Coronary artery (tissue), 2 donors: ENCODE data around the gene TBX5.

Source experiments
- DNase-seq: peaks from one replicate; pipeline ENCODE4 v3.0.0-alpha.2; 2017; ENCODE audit warnings: low spot score
- H3K27ac ChIP-seq, 2 donors: fragments of 200-600 bp; sonication (generic); one replicate each; pipeline ENCODE4 v1.5.1; 2016 to 2019
- H3K4me3 ChIP-seq: fragments of 200-600 bp; sonication (generic); 2 replicates; pipeline ENCODE4 v1.5.1; 2016; ENCODE audit warnings: mild to moderate bottlenecking, moderate library complexity
- TF ChIP-seq, protein P1 (sequence below): fragments of 200-600 bp; sonication (generic); IDR thresholded peaks from one replicate; pipeline ENCODE4 v1.5.1; 2019; ENCODE audit warnings: antibody characterized with exemption

TBX5 gene

DNA sequence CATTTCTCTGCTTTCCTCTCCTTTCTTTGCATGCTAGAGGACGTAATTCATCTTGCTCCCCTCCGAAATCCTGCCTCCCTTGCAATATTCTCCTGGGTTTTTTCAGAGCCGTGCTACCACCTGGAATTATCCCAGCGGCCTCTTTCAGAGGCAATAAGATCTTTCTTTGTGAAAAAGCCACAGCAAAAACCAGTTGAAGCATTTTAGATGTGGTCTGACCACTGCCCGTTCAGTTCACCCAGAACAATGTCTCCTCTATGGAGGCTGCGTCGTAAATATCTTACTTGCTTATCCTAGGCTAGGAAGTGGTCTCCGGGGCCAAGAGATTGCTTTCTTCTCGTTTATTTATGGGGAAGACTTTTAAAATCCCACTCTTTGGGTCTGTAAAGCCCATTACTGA, 85.8 kb downstream of the TBX5 start:
- H3K27ac ChIP-seq, result peak overlapping the region in 1 of 2 donors; percentile 67
- TF ChIP-seq, protein P1, sequence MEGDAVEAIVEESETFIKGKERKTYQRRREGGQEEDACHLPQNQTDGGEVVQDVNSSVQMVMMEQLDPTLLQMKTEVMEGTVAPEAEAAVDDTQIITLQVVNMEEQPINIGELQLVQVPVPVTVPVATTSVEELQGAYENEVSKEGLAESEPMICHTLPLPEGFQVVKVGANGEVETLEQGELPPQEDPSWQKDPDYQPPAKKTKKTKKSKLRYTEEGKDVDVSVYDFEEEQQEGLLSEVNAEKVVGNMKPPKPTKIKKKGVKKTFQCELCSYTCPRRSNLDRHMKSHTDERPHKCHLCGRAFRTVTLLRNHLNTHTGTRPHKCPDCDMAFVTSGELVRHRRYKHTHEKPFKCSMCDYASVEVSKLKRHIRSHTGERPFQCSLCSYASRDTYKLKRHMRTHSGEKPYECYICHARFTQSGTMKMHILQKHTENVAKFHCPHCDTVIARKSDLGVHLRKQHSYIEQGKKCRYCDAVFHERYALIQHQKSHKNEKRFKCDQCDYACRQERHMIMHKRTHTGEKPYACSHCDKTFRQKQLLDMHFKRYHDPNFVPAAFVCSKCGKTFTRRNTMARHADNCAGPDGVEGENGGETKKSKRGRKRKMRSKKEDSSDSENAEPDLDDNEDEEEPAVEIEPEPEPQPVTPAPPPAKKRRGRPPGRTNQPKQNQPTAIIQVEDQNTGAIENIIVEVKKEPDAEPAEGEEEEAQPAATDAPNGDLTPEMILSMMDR, result no peak
- no peak for DNase-seq
- H3K4me3 ChIP-seq, result no peak overlapping the region

DNA sequence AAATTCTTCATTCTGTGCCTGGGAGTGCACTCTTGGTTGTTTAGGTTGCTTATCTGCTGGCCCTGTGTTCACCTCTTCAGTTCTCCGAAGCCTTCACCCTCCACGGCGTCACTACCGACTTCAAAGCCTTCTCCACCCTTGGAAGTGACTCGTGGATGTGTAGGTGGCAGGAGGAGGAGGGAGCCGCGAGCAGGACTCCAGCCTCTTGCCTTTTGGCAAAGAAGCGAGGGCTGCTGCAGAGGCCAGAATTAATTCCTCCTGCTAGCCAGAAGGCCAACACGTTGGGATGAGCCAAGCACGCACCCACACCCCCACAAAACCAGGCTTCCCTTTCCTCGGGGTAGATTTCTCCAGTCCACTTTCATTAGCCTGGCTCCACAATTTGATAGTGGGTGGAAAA, 86.5 kb downstream of the TBX5 start:
- Histone ChIP-seq H3K27ac (peak overlapping the region in 1 of 2 donors; percentile 67), H3K4me3 (no peak overlapping the region)
- TF ChIP-seq, protein P1, result no peak
- no peak for DNase-seq

DNA sequence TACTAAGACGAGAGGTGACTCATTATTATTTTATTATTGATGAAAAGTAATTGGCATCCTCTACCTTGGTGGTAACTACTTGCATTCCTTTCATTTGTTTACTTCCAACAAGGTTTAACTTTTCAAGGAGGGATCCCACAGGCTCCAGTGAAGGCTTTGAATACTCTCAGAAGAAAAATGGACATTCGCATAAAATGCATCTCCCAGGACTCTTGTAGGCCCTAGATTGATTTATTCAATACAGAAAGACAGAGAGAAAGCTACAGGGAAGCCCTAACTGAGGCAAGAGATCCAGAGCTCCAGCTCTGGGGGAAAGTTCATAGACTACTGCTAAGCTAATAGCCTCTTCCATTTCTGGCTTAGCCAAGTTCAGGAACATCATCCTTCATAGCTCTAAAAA, 87.0 kb downstream of the TBX5 start:
- no peak overlapping the region for H3K4me3 ChIP-seq
- TF ChIP-seq, protein P1, result no peak
- no peak for DNase-seq
- H3K27ac ChIP-seq, result peak overlapping the region in 1 of 2 donors; percentile 67

DNA sequence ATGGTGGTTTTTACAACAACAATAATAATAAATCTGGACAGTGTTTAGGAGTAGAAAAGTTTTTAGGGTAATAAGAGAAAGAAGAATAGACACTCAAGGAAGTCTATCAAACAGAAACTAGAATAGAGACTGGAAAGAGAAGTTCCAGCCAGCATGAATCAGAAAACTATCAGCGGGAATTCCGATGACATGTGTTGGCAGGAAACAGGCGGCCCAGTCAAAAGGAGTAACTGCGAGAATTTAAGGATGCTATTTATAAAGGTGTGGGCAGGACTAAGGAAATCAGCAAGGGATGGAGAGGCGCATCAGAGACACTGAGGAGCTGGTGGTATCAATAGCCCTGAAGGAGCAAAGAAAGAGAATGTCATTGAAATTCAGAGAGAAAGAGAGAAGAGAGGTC, 89.9 kb downstream of the TBX5 start:
- no peak overlapping the region for H3K4me3 ChIP-seq
- no peak overlapping the region for H3K27ac ChIP-seq
- TF ChIP-seq, protein P1, result no peak
- no peak for DNase-seq

DNA sequence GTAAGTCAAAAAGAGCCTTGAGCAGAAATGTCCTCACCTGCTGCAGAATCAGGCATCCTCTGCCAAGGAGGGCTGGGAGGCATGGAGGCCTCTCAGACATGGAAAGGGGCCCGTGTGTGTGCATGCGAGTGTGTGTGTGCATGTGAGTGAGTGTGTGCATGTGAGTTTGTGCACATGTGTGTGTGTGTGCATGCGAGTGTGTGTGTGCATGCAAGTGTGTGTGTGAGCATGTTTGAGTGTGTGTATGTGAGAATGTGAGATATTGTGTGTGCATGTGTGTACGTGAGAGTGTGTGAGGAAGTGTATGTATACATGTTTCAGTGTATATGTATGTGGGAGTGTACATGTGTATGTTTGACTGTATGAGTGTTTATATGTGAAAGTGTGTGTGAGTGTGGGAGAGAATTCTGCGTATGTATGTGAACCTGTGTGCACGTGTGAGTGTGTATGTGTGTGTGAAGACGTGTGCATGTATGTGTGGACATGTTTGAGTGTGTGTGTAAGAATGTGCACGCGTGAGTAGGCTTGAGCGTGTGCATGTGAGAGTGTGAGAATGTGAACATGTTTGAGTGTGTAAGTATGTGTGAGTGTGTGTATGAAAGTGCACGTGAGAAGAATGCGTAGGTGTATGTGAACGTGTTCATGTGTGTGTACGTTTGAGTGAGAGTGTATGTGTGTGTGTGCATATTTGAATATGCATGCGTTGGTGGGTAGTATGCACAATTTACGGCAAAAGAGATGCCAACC, 90.8 kb downstream of the TBX5 start:
- DNase-seq, result no peak
- no peak overlapping the region for H3K27ac ChIP-seq
- TF ChIP-seq, protein P1, result no peak
- no peak overlapping the region for H3K4me3 ChIP-seq

DNA sequence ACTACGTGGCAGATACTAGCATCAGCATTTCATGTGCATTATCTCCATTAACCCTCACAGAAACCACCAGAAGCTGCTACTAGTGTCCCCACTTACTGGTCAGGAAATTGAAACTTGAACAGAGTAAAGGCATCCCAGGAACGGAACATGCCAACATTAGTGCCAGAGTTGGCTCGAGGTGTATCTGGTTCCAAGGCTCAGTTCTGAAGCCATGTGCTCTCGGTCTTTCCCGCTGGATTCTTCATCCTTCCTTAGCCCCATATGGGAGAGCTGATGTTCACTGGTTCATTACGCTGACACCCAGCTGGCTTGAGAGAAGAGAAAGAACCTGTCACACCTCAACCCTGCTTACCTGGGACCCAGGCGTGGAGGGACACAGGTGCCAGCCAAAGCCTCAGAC, 91.5 kb downstream of the TBX5 start:
- no peak for DNase-seq
- no peak overlapping the region for H3K4me3 ChIP-seq
- TF ChIP-seq, protein P1, result no peak
- no peak overlapping the region for H3K27ac ChIP-seq

DNA sequence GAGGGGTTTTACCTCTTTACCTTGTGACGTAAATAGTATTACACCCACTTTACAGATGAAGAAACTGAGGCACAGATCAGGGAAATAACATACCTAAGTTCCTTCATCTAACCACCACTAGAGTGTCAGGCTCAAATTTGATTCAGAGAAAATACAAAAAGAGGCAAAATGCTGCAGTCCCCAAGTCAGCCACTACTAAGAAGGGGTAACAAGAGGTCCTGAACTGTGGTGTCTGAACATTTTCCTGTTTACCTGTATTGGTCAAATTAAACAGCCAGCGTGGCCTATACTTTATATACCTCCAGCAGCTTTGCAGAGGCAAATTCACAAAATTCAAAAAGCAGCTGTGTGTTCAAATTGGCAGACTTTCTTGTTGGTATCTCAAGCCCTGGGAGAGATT, 92.0 kb downstream of the TBX5 start:
- no peak for DNase-seq
- TF ChIP-seq, protein P1, result no peak
- Histone ChIP-seq H3K27ac (no peak overlapping the region), H3K4me3 (no peak overlapping the region)
